Fibroblast of lung (primary cell): ENCODE results near the gene OCA2. TPM values are rescaled to one million over a fixed set of nuclear protein-coding genes. Genes with fewer than 3 reads are reported as not detected.

Source experiments
- DNase-seq, 2 donors: peaks; one replicate each; pipeline versions ENCODE4 v3.0.0 to v3.0.0-alpha.2; 2010; ENCODE audit warnings: low read depth in 2 of 2
- H2AFZ ChIP-seq: 2 replicates; pipeline ENCODE4 v1.5.1; 2012; ENCODE audit warnings: low read length, control low read depth, inconsistent platforms
- H3K27ac ChIP-seq: 2 replicates; pipeline ENCODE4 v1.5.1; 2011; ENCODE audit warnings: low read length, control low read depth; ENCODE audit not compliant: insufficient read depth
- H3K27me3 ChIP-seq: 2 replicates; pipeline ENCODE4 v1.5.1; 2011; ENCODE audit warnings: mild to moderate bottlenecking, low read length; ENCODE audit not compliant: control insufficient read depth, insufficient read depth
- H3K36me3 ChIP-seq: 2 replicates; pipeline ENCODE4 v1.5.1; 2011; ENCODE audit warnings: low read length; ENCODE audit not compliant: control insufficient read depth, insufficient read depth
- H3K4me1 ChIP-seq: 2 replicates; pipeline ENCODE4 v1.5.1; 2011; ENCODE audit warnings: low read length; ENCODE audit not compliant: control insufficient read depth, insufficient read depth; ENCODE audit errors: extremely low read depth
- H3K4me2 ChIP-seq: 2 replicates; pipeline ENCODE4 v1.5.1; 2011; ENCODE audit warnings: low read length, control low read depth; ENCODE audit not compliant: insufficient read depth; ENCODE audit errors: extremely low read depth
- H3K4me3 ChIP-seq, 4 experiments: fragments of 200-600 bp in 1 of 4; sonication (generic) in 1 of 4; replicated peaks in 1 of 4; 2 replicates each; pipeline ENCODE4 v1.5.1; 2011 to 2016; ENCODE audit warnings: low read length in 4 of 4, low read depth in 3 of 4, mild to moderate bottlenecking in 3 of 4, control low read depth in 2 of 4, inconsistent platforms in 1 of 4, mixed read lengths in 1 of 4; ENCODE audit not compliant: insufficient read depth in 1 of 4; ENCODE audit errors: control extremely low read depth in 1 of 4
- H3K79me2 ChIP-seq: 2 replicates; pipeline ENCODE4 v1.5.1; 2012; ENCODE audit warnings: mild to moderate bottlenecking, low read length, inconsistent platforms; ENCODE audit not compliant: control insufficient read depth, insufficient read depth
- H3K9ac ChIP-seq: 2 replicates; pipeline ENCODE4 v1.5.1; 2011; ENCODE audit warnings: mild to moderate bottlenecking, low read length, control low read depth; ENCODE audit not compliant: insufficient read depth
- H3K9me3 ChIP-seq: 2 replicates; pipeline ENCODE4 v1.5.1; 2012; ENCODE audit warnings: low read depth, low read length; ENCODE audit not compliant: control insufficient read depth, insufficient read depth
- H4K20me1 ChIP-seq: 2 replicates; pipeline ENCODE4 v1.5.1; 2011; ENCODE audit warnings: low read length; ENCODE audit not compliant: control insufficient read depth, insufficient read depth; ENCODE audit errors: extremely low read depth
- EZH2 ChIP-seq: IDR thresholded peaks from 2 replicates; pipeline ENCODE4 v1.5.1; 2012; ENCODE audit warnings: low read length, control low read depth, mild to moderate bottlenecking; ENCODE audit errors: missing control alignments
- polyA plus RNA-seq, 2 donors: library from polyadenylated mRNA; depleted of rRNA in 1 of 2; stranded (reverse) in 1 of 2; unstranded in 1 of 2; fragments of >200 nt; gene quantifications; 2 replicates each; pipeline ENCODE4 v1.2.1, GENCODE V29; 2011 to 2012; ENCODE audit warnings: missing spikeins in 1 of 2
- total RNA-seq: library from RNA; depleted of rRNA; stranded (reverse); fragments of >200 nt; gene quantifications from 2 replicates; pipeline ENCODE4 v1.2.1, GENCODE V29; 2014
- TF ChIP-seq, protein P1 (sequence below), 2 donors: IDR thresholded peaks in 1 of 2; conservative IDR thresholded peaks in 1 of 2; 1 replicate in 1 of 2; 2 replicates in 1 of 2; pipeline ENCODE4 v1.5.1; 2011 to 2012; ENCODE audit warnings: low read length in 2 of 2, control low read depth in 1 of 2, inconsistent platforms in 1 of 2, low read depth in 1 of 2, mild to moderate bottlenecking in 1 of 2

The OCA2 gene
- total and polyA plus RNA-seq, 2 donors (not counting 1 experiment from before 2014, with no cell fraction given): not detected

GRCh38 chr15:28023422-28023821, 75.7 kb downstream of the OCA2 start:
- TF ChIP-seq, protein P1, sequence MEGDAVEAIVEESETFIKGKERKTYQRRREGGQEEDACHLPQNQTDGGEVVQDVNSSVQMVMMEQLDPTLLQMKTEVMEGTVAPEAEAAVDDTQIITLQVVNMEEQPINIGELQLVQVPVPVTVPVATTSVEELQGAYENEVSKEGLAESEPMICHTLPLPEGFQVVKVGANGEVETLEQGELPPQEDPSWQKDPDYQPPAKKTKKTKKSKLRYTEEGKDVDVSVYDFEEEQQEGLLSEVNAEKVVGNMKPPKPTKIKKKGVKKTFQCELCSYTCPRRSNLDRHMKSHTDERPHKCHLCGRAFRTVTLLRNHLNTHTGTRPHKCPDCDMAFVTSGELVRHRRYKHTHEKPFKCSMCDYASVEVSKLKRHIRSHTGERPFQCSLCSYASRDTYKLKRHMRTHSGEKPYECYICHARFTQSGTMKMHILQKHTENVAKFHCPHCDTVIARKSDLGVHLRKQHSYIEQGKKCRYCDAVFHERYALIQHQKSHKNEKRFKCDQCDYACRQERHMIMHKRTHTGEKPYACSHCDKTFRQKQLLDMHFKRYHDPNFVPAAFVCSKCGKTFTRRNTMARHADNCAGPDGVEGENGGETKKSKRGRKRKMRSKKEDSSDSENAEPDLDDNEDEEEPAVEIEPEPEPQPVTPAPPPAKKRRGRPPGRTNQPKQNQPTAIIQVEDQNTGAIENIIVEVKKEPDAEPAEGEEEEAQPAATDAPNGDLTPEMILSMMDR (conservative IDR thresholded peaks at IDR 0.05 in 1 of 2, IDR thresholded peaks at IDR 0.05 in 1 of 2; ENCODE audit: low read depth in 1 of 2, low read length in 2 of 2): no peak
- no peak for TF ChIP-seq EZH2
- Histone ChIP-seq H3K36me3 (no peaks in the 10 kb centered on the region), H3K4me3 (no peak overlapping the region), H3K79me2 (no peaks in the 10 kb centered on the region), H3K4me2 (no peak overlapping the region), H4K20me1 (no peaks in the 10 kb centered on the region), H3K9ac (no peak overlapping the region), H3K27me3 (no peaks in the 10 kb centered on the region), H3K4me1 (no peaks in the 10 kb centered on the region), H3K27ac (no peak overlapping the region), H2AFZ (no peak overlapping the region), H3K9me3 (no peaks in the 10 kb centered on the region)
- DNase-seq: no peak

- no peaks in the 10 kb centered on the region for H4K20me1 ChIP-seq
- H3K4me3 ChIP-seq: no peak overlapping the region
- no peak overlapping the region for H3K9ac ChIP-seq
- no peak for TF ChIP-seq EZH2
- no peak overlapping the region for H3K4me2 ChIP-seq
- no peak overlapping the region for H2AFZ ChIP-seq
- H3K9me3 ChIP-seq: no peaks in the 10 kb centered on the region
- no peaks in the 10 kb centered on the region for H3K36me3 ChIP-seq
- DNase-seq: no peak
- no peak overlapping the region for H3K27ac ChIP-seq
- H3K4me1 ChIP-seq: no peaks in the 10 kb centered on the region
- no peaks in the 10 kb centered on the region for H3K27me3 ChIP-seq
- no peaks in the 10 kb centered on the region for H3K79me2 ChIP-seq
These were observed 76.2 kb downstream of the OCA2 start for GRCh38 chr15:28022961-28023360.

GRCh38 chr15:28022181-28022580, 76.9 kb downstream of the OCA2 start:
- Histone ChIP-seq H3K4me3 (no peak overlapping the region), H3K4me2 (no peak overlapping the region), H3K36me3 (no peaks in the 10 kb centered on the region), H3K27ac (no peak overlapping the region), H3K27me3 (no peaks in the 10 kb centered on the region), H4K20me1 (no peaks in the 10 kb centered on the region), H3K4me1 (no peaks in the 10 kb centered on the region), H3K9me3 (no peaks in the 10 kb centered on the region), H2AFZ (no peak overlapping the region), H3K9ac (no peak overlapping the region), H3K79me2 (no peaks in the 10 kb centered on the region)
- TF ChIP-seq EZH2: no peak
- TF ChIP-seq, protein P1 (conservative IDR thresholded peaks at IDR 0.05 in 1 of 2, IDR thresholded peaks at IDR 0.05 in 1 of 2; ENCODE audit: low read depth in 1 of 2, low read length in 2 of 2): no peak
- no peak for DNase-seq
